ENCODE data around the gene CHAT. TPM values are rescaled to one million over a fixed set of nuclear protein-coding genes. Genes with fewer than 3 reads are reported as not detected.

CHAT gene
- total RNA-seq, 2 experiments from 2014 or later, result not detected

GRCh38 chr10:49593998-49594397, 19.8 kb upstream of the CHAT start:
- no TSS peak for BruUV-seq (replicated peaks)
- no peaks in the 10 kb centered on the region for H3K36me3 ChIP-seq (ENCODE audit: insufficient read depth, low read length)
- H3K4me3 ChIP-seq (ENCODE audit: low read depth, low read length, poor library complexity, severe bottlenecking), result no peak overlapping the region
- ChIA-PET CTCF (ENCODE audit: unreplicated experiment) (no interaction called here), POLR2A (interaction anchor here (0.5 kb wide), 1 partner anchor 195 kb away, joined by 3 read pairs; no protein-coding TSS in a partner anchor)
- H3K9me3 ChIP-seq (ENCODE audit: low read length), result no peaks in the 10 kb centered on the region
- DNase-seq (ENCODE audit: low spot score), result no peak
- H3K27ac ChIP-seq (ENCODE audit: low read depth, low read length, poor library complexity, severe bottlenecking), result no peak overlapping the region
- H3K79me2 ChIP-seq (ENCODE audit: insufficient read depth, low read depth, low read length), result no peaks in the 10 kb centered on the region
- no peak overlapping the region for H2AFZ ChIP-seq (ENCODE audit: low read length)
- intact Hi-C loops (cut with micrococcal nuclease; ENCODE audit: unreplicated experiment), result loop anchor here (2.0 kb wide), 1 partner anchor 631 kb away; no protein-coding TSS in a partner anchor
- no peak overlapping the region for H3K4me2 ChIP-seq (ENCODE audit: low read length)
- no peaks in the 10 kb centered on the region for H3K4me1 ChIP-seq (ENCODE audit: insufficient read depth, low read length, poor library complexity, severe bottlenecking)
- TF ChIP-seq CTCF (conservative IDR thresholded peaks at IDR 0.05; ENCODE audit: low read length) (no peak), EZH2phosphoT487 (IDR thresholded peaks at IDR 0.05; ENCODE audit: borderline replicate concordance, low read depth, low read length) (no peak)
- no peaks in the 10 kb centered on the region for H4K20me1 ChIP-seq (ENCODE audit: insufficient read depth, low read length)
- no peaks in the 10 kb centered on the region for H3K9me2 ChIP-seq (ENCODE audit: insufficient read depth, low read length)

- Histone ChIP-seq H3K9me2 (ENCODE audit: insufficient read depth, low read length) (no peaks in the 10 kb centered on the region), H3K36me3 (ENCODE audit: insufficient read depth, low read length) (no peaks in the 10 kb centered on the region), H3K9me3 (ENCODE audit: low read length) (no peaks in the 10 kb centered on the region), H3K4me2 (ENCODE audit: low read length) (no peak overlapping the region), H3K27ac (ENCODE audit: low read depth, low read length, poor library complexity, severe bottlenecking) (no peak overlapping the region), H4K20me1 (ENCODE audit: insufficient read depth, low read length) (no peaks in the 10 kb centered on the region), H3K4me3 (ENCODE audit: low read depth, low read length, poor library complexity, severe bottlenecking) (no peak overlapping the region), H3K79me2 (ENCODE audit: insufficient read depth, low read depth, low read length) (no peaks in the 10 kb centered on the region), H3K4me1 (ENCODE audit: insufficient read depth, low read length, poor library complexity, severe bottlenecking) (no peaks in the 10 kb centered on the region), H2AFZ (ENCODE audit: low read length) (no peak overlapping the region)
- ChIA-PET POLR2A (interaction anchor here (0.5 kb wide), 1 partner anchor 195 kb away, joined by 3 read pairs; no protein-coding TSS in a partner anchor), CTCF (ENCODE audit: unreplicated experiment) (no interaction called here)
- TF ChIP-seq CTCF (conservative IDR thresholded peaks at IDR 0.05; ENCODE audit: low read length) (peak; percentile 93), EZH2phosphoT487 (IDR thresholded peaks at IDR 0.05; ENCODE audit: borderline replicate concordance, low read depth, low read length) (no peak)
- peak; percentile 41 for DNase-seq (ENCODE audit: low spot score)
- BruUV-seq (replicated peaks), result no TSS peak
- intact Hi-C loops (cut with micrococcal nuclease; ENCODE audit: unreplicated experiment), result loop anchor here (2.0 kb wide), 1 partner anchor 630 kb away; no protein-coding TSS in a partner anchor
These were observed 19.2 kb upstream of the CHAT start for GRCh38 chr10:49594594-49594993.

- no peaks in the 10 kb centered on the region for H3K36me3 ChIP-seq (ENCODE audit: insufficient read depth, low read length)
- no peaks in the 10 kb centered on the region for H4K20me1 ChIP-seq (ENCODE audit: insufficient read depth, low read length)
- no peaks in the 10 kb centered on the region for H3K4me1 ChIP-seq (ENCODE audit: insufficient read depth, low read length, poor library complexity, severe bottlenecking)
- no peak for DNase-seq (ENCODE audit: low spot score)
- H3K4me3 ChIP-seq (ENCODE audit: low read depth, low read length, poor library complexity, severe bottlenecking), result no peak overlapping the region
- CTCF ChIA-PET (ENCODE audit: unreplicated experiment), result no interaction called here
- POLR2A ChIA-PET, result no interaction called here
- intact Hi-C loops (cut with micrococcal nuclease; ENCODE audit: unreplicated experiment), result loop anchor here (2.0 kb wide), 1 partner anchor 630 kb away; no protein-coding TSS in a partner anchor
- no peaks in the 10 kb centered on the region for H3K9me2 ChIP-seq (ENCODE audit: insufficient read depth, low read length)
- no peak overlapping the region for H3K4me2 ChIP-seq (ENCODE audit: low read length)
- no peaks in the 10 kb centered on the region for H3K9me3 ChIP-seq (ENCODE audit: low read length)
- no peak overlapping the region for H3K27ac ChIP-seq (ENCODE audit: low read depth, low read length, poor library complexity, severe bottlenecking)
- H3K79me2 ChIP-seq (ENCODE audit: insufficient read depth, low read depth, low read length), result no peaks in the 10 kb centered on the region
- H2AFZ ChIP-seq (ENCODE audit: low read length), result no peak overlapping the region
- BruUV-seq (replicated peaks), result no TSS peak
- TF ChIP-seq CTCF (conservative IDR thresholded peaks at IDR 0.05; ENCODE audit: low read length) (no peak), EZH2phosphoT487 (IDR thresholded peaks at IDR 0.05; ENCODE audit: borderline replicate concordance, low read depth, low read length) (no peak)
These were observed 18.7 kb upstream of the CHAT start for GRCh38 chr10:49595003-49595712.

Data from OCI-LY7 (cell line).